ENCODE results near the gene GSE1.

GRCh38 chr16:85648805-85649204 lies 35.7 kb downstream of the GSE1 start:
- TF ChIP-seq POLR2A (IDR thresholded peaks at IDR 0.05; ENCODE audit: low read depth, low read length) (no peak), TAF1 (IDR thresholded peaks at IDR 0.05; ENCODE audit: low read depth, low read length) (no peak), POLR2AphosphoS5 (IDR thresholded peaks at IDR 0.05; ENCODE audit: low read depth, low read length) (no peak), SPI1 (IDR thresholded peaks at IDR 0.05; ENCODE audit: low read depth, low read length) (no peak), POU2F2 (IDR thresholded peaks at IDR 0.05; ENCODE audit: low read depth, low read length) (no peak)
